Loucy (cell line): ENCODE measurements around the gene UNC13C.

Experiments
- H2AFZ ChIP-seq: fragments of 200-600 bp; sonication (generic); 2 replicates; pipeline ENCODE4 v1.6.0; 2016; ENCODE audit warnings: antibody characterized with exemption, mild to moderate bottlenecking, low read length, moderate library complexity
- H3F3A ChIP-seq: fragments of 200-600 bp; 2 replicates; pipeline ENCODE4 v1.6.0; 2016; ENCODE audit warnings: antibody characterized with exemption, low read depth, mild to moderate bottlenecking
- H3K27me3 ChIP-seq: fragments of 200-600 bp; sonication (generic); 2 replicates; pipeline ENCODE4 v1.6.1; 2014; ENCODE audit warnings: low read length, mild to moderate bottlenecking; ENCODE audit not compliant: insufficient read depth, poor library complexity, severe bottlenecking
- H3K36me3 ChIP-seq: fragments of 200-600 bp; sonication (generic); 2 replicates; pipeline ENCODE4 v1.6.1; 2016; ENCODE audit warnings: low read length; ENCODE audit not compliant: insufficient read depth
- H3K4me1 ChIP-seq: fragments of 200-600 bp; sonication (generic); 2 replicates; pipeline ENCODE4 v1.5.1; 2014; ENCODE audit warnings: low read length, mild to moderate bottlenecking; ENCODE audit not compliant: insufficient read depth, poor library complexity, severe bottlenecking
- H3K4me2 ChIP-seq: fragments of 200-600 bp; sonication (generic); 2 replicates; pipeline ENCODE4 v1.6.0; 2014; ENCODE audit warnings: antibody characterized with exemption, low read length, low read depth, mild to moderate bottlenecking; ENCODE audit not compliant: poor library complexity, severe bottlenecking
- H3K4me3 ChIP-seq: fragments of 200-600 bp; sonication (generic); 2 replicates; pipeline ENCODE4 v1.5.1; 2014; ENCODE audit warnings: low read length, mild to moderate bottlenecking, mixed read lengths; ENCODE audit not compliant: poor library complexity, severe bottlenecking
- H3K79me2 ChIP-seq: fragments of 200-600 bp; sonication (generic); 2 replicates; pipeline ENCODE4 v1.6.1; 2014; ENCODE audit warnings: low read length; ENCODE audit not compliant: insufficient read depth
- H3K9ac ChIP-seq: fragments of 200-600 bp; sonication (generic); 2 replicates; pipeline ENCODE4 v1.6.0; 2014; ENCODE audit warnings: mild to moderate bottlenecking, low read depth, low read length, moderate library complexity; ENCODE audit not compliant: poor library complexity, severe bottlenecking
- H3K9me2 ChIP-seq: fragments of 200-600 bp; sonication (generic); replicated peaks from 2 replicates; pipeline ENCODE4 v1.6.1; 2016; ENCODE audit warnings: low read depth, low read length, mixed read lengths
- H3K9me3 ChIP-seq: fragments of 200-600 bp; sonication (generic); 2 replicates; pipeline ENCODE4 v1.6.1; 2014; ENCODE audit warnings: mild to moderate bottlenecking, antibody characterized with exemption, low read length, low read depth; ENCODE audit not compliant: insufficient read depth
- H4K20me1 ChIP-seq: fragments of 200-600 bp; sonication (generic); 2 replicates; pipeline ENCODE4 v1.6.0; 2014; ENCODE audit warnings: antibody characterized with exemption, low read length, mild to moderate bottlenecking; ENCODE audit not compliant: insufficient read depth, poor library complexity, severe bottlenecking
- CTCF ChIP-seq: fragments of 200-600 bp; sonication (generic); conservative IDR thresholded peaks from 2 replicates; pipeline ENCODE4 v1.5.1; 2014; ENCODE audit warnings: mild to moderate bottlenecking, antibody characterized with exemption, low read length
- EZH2phosphoT487 ChIP-seq: fragments of 200-600 bp; IDR thresholded peaks from 2 replicates; pipeline ENCODE4 v1.6.1; 2018; ENCODE audit warnings: antibody characterized with exemption, mild to moderate bottlenecking, moderate library complexity, borderline replicate concordance

The UNC13C gene

GRCh38 chr15:54089776-54090175 lies 111.5 kb downstream of the UNC13C start:
- no peak for TF ChIP-seq CTCF
- TF ChIP-seq EZH2phosphoT487, result no peak
- Histone ChIP-seq H4K20me1 (no peaks in the 10 kb centered on the region), H3K9me3 (no peaks in the 10 kb centered on the region), H3K4me1 (no peaks in the 10 kb centered on the region), H3K4me3 (no peak overlapping the region), H3K79me2 (no peaks in the 10 kb centered on the region), H3K27me3 (no peaks in the 10 kb centered on the region), H2AFZ (no peak overlapping the region), H3F3A (no peaks in the 10 kb centered on the region), H3K9me2 (no peaks in the 10 kb centered on the region), H3K36me3 (no peaks in the 10 kb centered on the region), H3K4me2 (no peak overlapping the region), H3K9ac (no peak overlapping the region)

GRCh38 chr15:54091651-54092050 lies 113.4 kb downstream of the UNC13C start:
- no peak overlapping the region for H3K9ac ChIP-seq
- no peaks in the 10 kb centered on the region for H3K27me3 ChIP-seq
- no peak for TF ChIP-seq CTCF
- TF ChIP-seq EZH2phosphoT487, result no peak
- H4K20me1 ChIP-seq, result no peaks in the 10 kb centered on the region
- no peak overlapping the region for H2AFZ ChIP-seq
- H3K79me2 ChIP-seq, result no peaks in the 10 kb centered on the region
- no peak overlapping the region for H3K4me2 ChIP-seq
- H3K36me3 ChIP-seq, result no peaks in the 10 kb centered on the region
- no peaks in the 10 kb centered on the region for H3K9me2 ChIP-seq
- no peaks in the 10 kb centered on the region for H3F3A ChIP-seq
- H3K4me3 ChIP-seq, result no peak overlapping the region
- H3K4me1 ChIP-seq, result no peaks in the 10 kb centered on the region
- no peaks in the 10 kb centered on the region for H3K9me3 ChIP-seq

GRCh38 chr15:54094661-54095060 lies 116.4 kb downstream of the UNC13C start:
- Histone ChIP-seq H3K27me3 (no peaks in the 10 kb centered on the region), H2AFZ (no peak overlapping the region), H3K4me1 (no peaks in the 10 kb centered on the region), H3K36me3 (no peaks in the 10 kb centered on the region), H4K20me1 (no peaks in the 10 kb centered on the region), H3K9me3 (no peaks in the 10 kb centered on the region), H3K4me3 (no peak overlapping the region), H3K79me2 (no peaks in the 10 kb centered on the region), H3K9ac (no peak overlapping the region), H3F3A (no peaks in the 10 kb centered on the region), H3K4me2 (no peak overlapping the region), H3K9me2 (no peaks in the 10 kb centered on the region)
- TF ChIP-seq CTCF (no peak), EZH2phosphoT487 (no peak)
